ENCODE data around the gene PRKRA.

DNA sequence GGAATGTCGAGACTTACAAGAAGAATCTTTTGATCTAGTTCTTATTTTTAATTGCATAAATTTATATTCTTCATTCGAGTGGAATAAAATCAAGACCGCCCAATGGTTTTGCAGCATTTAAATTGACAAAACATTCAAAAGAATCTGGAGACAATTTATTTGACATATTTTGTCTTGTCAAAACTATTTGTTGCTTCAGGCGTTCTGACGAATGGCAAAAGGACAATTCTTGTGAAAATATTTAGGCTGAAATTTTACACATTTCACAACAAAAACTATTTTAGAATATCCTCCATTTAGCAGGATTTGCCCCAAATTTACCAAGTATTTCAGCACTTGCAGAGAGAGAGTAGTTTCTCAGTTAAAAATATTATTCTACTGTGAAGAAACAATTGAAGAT is 41.7 kb downstream of the PRKRA start:
- TF ChIP-seq, protein P1, sequence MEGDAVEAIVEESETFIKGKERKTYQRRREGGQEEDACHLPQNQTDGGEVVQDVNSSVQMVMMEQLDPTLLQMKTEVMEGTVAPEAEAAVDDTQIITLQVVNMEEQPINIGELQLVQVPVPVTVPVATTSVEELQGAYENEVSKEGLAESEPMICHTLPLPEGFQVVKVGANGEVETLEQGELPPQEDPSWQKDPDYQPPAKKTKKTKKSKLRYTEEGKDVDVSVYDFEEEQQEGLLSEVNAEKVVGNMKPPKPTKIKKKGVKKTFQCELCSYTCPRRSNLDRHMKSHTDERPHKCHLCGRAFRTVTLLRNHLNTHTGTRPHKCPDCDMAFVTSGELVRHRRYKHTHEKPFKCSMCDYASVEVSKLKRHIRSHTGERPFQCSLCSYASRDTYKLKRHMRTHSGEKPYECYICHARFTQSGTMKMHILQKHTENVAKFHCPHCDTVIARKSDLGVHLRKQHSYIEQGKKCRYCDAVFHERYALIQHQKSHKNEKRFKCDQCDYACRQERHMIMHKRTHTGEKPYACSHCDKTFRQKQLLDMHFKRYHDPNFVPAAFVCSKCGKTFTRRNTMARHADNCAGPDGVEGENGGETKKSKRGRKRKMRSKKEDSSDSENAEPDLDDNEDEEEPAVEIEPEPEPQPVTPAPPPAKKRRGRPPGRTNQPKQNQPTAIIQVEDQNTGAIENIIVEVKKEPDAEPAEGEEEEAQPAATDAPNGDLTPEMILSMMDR (IDR thresholded peaks at IDR 0.05; ENCODE audit: insufficient read depth, low read length, poor library complexity, severe bottlenecking) = no peak
- no peak for TF ChIP-seq EZH2phosphoT487 (conservative IDR thresholded peaks at IDR 0.05; ENCODE audit: low read length)
